Heart left ventricle (tissue), 13 donors: ENCODE results near the gene IPO11.

Experiments used
- CTCF ChIP-seq, 12 donors: fragments of 200-600 bp; sonication (generic) in 4 of 12; IDR thresholded peaks; one replicate each; pipeline versions ENCODE4 v1.5.0 to v1.8.0; 2018 to 2022; ENCODE audit warnings: antibody characterized with exemption in 12 of 12, mild to moderate bottlenecking in 5 of 12
- POLR2A ChIP-seq, 2 donors: fragments of 450-650 bp; IDR thresholded peaks; one replicate each; pipeline ENCODE4 v1.6.1; 2017; ENCODE audit warnings: antibody characterized with exemption in 2 of 2, mild to moderate bottlenecking in 2 of 2, moderate library complexity in 2 of 2
- donor health status: ischemic (EF 13 %, LVEDD 7.1; RV severe dilation, severe dysfunction).
- donor health status: DM: no; HTN: yes; CAD: no.
- donor health status: DM: no; HTN: no; CAD: no.
- donor health status: ischemic (EF 25% LVEDD 6.9; RV normal size, moderate dysfunction).
- donor health status: ischemic (EF 25% LVEDD 5.7; RV mildly dilated, moderate dysfunction).
- donor health status: ischemic (EF 35%, LVEDD 5.7; RV mildly dilated, moderate dysfunction).
- donor health status: nonischemic (EF 11% LVEDD 7.7; RV severe dilation, severe dysfunction).
- donor health status: DM: yes; HTN: yes; CAD: no.
- donor health status: PGD.
- donor health status: ischemic (EF 29% LVEDD 5.4; RV normal size, mild dysfunction).
- donor health status: nonischemic (EF 23%, LVEDD 6.1; RV moderate dilation, normal function).

GRCh38 chr5:62590387-62590786 is 177.8 kb downstream of the IPO11 start:
- no peak for TF ChIP-seq CTCF (IDR thresholded peaks at IDR 0.05)
- TF ChIP-seq POLR2A (IDR thresholded peaks at IDR 0.05): no peak
